ENCODE data around the gene ANKRD12. TPM values are rescaled to one million over a fixed set of nuclear protein-coding genes. Genes with fewer than 3 reads are reported as not detected.

Gene ANKRD12
- total and polyA plus RNA-seq, 12 donors: 14.1 to 91.2 (median 36.5) TPM

DNA sequence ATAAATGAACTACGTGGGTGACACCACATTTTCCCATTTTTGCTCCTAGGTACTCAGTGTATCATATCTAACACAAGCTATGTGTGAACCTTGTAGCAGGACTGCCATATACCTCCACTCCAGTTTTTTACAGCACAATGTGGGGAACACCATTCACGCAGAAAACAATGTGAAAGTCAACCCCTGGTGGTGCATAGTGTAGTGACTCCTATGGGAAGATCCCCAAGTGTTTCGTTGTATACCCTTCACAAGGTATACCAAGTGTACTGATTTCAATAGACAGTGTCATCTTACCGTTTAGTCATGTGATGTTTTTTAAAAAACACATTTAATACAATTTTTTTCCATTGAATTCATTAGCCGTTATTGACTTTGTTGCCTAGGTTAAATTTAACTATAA is 68.1 kb downstream of the ANKRD12 start:
- Histone ChIP-seq H3K27ac (no peak overlapping the region), H3K27me3 (no peaks in the 10 kb centered on the region), H3K4me1 (replicated peaks in 1 of 2) (peaks cover 12 to 29% of the 10 kb centered on the region in 2 donors), H3K9me3 (replicated peaks in 1 of 3) (no peaks in the 10 kb centered on the region), H3K36me3 (replicated peaks in 1 of 2) (no peaks in the 10 kb centered on the region), H3K4me3 (no peak overlapping the region)
- TF ChIP-seq POLR2A (IDR thresholded peaks at IDR 0.05) (no peak), CTCF (IDR thresholded peaks at IDR 0.05) (no peak)
- no peak for DNase-seq
- WGBS, 4 donors: 93 to 97% (median 96%) methylated on average over 5 of the region's 5 CpGs
- intact Hi-C loops (cut with DNase I): no loop called here

DNA sequence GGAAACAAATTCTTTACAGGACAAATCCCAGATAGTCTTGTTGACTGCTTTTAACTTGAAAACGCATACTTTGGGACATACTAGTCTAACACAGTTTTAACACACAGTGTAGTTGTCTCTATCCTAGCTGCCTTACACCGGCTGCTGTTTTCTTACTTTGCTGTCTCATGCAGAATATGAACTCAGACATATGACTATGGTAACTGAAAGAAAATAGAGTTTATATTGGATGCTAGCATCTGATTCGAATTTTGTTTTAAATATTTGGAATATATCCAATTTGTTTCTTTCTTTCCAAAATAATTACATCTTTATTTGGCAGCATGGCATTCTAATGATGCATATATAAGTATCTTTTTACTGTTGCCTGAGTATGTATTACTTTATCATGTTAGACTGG is 69.8 kb downstream of the ANKRD12 start:
- no peak overlapping the region for H3K27ac ChIP-seq
- no peak for DNase-seq
- no peaks in the 10 kb centered on the region for H3K36me3 ChIP-seq (replicated peaks in 1 of 2)
- no peaks in the 10 kb centered on the region for H3K9me3 ChIP-seq (replicated peaks in 1 of 3)
- WGBS, 4 donors: 80 to 86% (median 84%) methylated on average over 3 of the region's 3 CpGs
- TF ChIP-seq CTCF (IDR thresholded peaks at IDR 0.05) (no peak), POLR2A (IDR thresholded peaks at IDR 0.05) (no peak)
- H3K27me3 ChIP-seq: no peaks in the 10 kb centered on the region
- intact Hi-C loops (cut with DNase I): no loop called here
- H3K4me3 ChIP-seq: no peak overlapping the region
- H3K4me1 ChIP-seq (replicated peaks in 1 of 2): peaks cover 5 to 25% of the 10 kb centered on the region in 2 donors

- H3K9me3 ChIP-seq (replicated peaks in 1 of 3): no peaks in the 10 kb centered on the region
- peak overlapping the region in 3 of 5 donors; percentile 1 to 39 (median 36) for H3K27ac ChIP-seq
- H3K36me3 ChIP-seq (replicated peaks in 1 of 2): no peaks in the 10 kb centered on the region
- H3K27me3 ChIP-seq: no peaks in the 10 kb centered on the region
- 20 to 25% (median 23%) methylated on average over 4 of the region's 4 CpGs for WGBS, 4 donors
- H3K4me3 ChIP-seq: no peak overlapping the region
- peaks cover 9 to 32% of the 10 kb centered on the region in 2 donors for H3K4me1 ChIP-seq (replicated peaks in 1 of 2)
- TF ChIP-seq CTCF (IDR thresholded peaks at IDR 0.05) (no peak), POLR2A (IDR thresholded peaks at IDR 0.05) (no peak)
- intact Hi-C loops (cut with DNase I): no loop called here
- DNase-seq: no peak
Measured at GRCh38 chr18:9209279-9209678, 72.7 kb downstream of the ANKRD12 start.

GRCh38 chr18:9210966-9211365 is 74.4 kb downstream of the ANKRD12 start:
- H3K36me3 ChIP-seq (replicated peaks in 1 of 2): peaks cover 0 to 9% of the 10 kb centered on the region in 2 donors
- intact Hi-C loops (cut with DNase I): no loop called here
- WGBS, 4 donors: 33 to 40% (median 37%) methylated on average over 2 of the region's 2 CpGs

More at GRCh38 chr18:9210966-9211365, 74.4 kb downstream of the ANKRD12 start:
- peak in 1 of 7 donors; percentile 6 for DNase-seq
- peaks cover 9 to 32% of the 10 kb centered on the region in 2 donors for H3K4me1 ChIP-seq (replicated peaks in 1 of 2)
- no peak overlapping the region for H3K4me3 ChIP-seq
- H3K27me3 ChIP-seq: no peaks in the 10 kb centered on the region
- TF ChIP-seq POLR2A (IDR thresholded peaks at IDR 0.05): no peak
- TF ChIP-seq CTCF (IDR thresholded peaks at IDR 0.05): no peak
- peak overlapping the region in 1 of 5 donors; percentile 13 for H3K27ac ChIP-seq
- no peaks in the 10 kb centered on the region for H3K9me3 ChIP-seq (replicated peaks in 1 of 3)
